Measurements from ENCODE around the gene ARID3A.
A peak's percentile ranks its signal among the peaks of the same experiment; 100 is the strongest.

ARID3A gene

DNA sequence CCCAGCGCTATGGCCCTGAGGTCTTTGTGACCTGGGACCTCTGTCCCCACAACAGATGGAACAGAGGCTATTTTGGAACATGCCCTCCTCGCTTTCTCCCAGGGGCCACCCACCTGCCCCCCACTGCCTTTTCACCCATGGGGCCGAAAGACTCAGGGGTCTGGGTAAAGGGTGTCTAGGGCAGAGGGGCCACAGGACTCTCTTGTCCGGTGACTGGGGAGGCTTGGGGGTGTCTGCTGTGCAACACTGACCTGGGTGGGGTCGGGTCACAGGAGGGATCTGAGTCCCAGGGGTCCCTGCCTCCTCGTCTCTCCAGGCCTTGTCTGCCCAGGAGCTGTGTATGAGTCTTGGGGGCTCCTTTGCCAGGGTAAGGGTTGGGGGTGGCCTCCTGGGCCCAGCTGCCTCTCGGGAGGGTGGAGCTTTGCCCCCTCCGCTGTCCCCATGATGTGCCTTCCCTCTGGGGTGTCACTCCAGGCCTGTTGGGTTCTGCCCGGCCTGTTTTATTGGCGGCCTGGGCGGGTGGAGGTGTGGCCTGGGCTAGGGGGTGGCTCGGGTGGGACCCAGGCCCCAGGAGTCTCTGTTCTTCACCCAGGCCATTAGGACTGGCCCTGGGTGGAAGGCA, 2.1 kb downstream of the ARID3A start:
- intact Hi-C loops (cut with DNase I): loop anchor here (10.0 kb wide), 1 partner anchor 263 kb away; the partner anchor contains the start of gene RNF126

DNA sequence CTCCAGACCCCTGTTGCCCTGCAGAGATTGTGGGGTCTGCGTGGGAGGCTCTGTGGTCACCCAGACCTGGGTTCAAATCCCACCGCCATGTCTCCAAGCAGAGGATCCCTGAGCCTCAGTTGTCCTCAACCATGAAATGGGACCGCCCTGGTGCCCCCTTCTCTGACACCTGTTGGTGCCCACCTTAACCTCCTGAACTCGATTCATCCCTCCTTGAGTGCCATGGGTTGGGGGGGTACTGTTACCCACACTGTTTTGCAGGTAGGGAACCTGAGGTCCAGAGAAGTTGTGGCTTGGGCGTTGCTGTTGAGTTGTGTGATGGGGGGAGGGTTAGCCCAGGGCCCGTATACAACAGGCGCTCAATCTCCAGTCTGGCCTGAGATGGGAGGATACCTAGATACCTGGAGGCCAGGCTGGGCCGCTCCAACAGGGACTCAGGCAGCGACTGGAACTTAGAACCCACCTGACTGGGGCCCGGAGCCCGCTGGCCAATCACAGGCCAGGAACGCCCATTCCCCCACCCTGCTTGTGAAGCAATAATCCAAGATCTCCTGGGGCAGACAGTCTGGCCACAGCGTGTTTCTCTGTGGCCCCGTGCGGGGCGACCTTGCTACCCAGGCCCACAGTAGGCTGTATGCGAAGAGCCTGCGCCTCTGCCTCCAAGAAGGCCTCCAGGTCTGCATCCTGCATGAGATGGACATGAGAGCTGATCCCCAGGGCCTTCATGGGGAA, 2.8 kb downstream of the ARID3A start:
- intact Hi-C loops (cut with DNase I): loop anchor here (10.0 kb wide), 1 partner anchor 264 kb away; the partner anchor contains the start of gene RNF126
- no peak for DNase-seq

More for the DNA sequence above, 2.1 kb downstream of the ARID3A start:
- no peak for DNase-seq

DNA sequence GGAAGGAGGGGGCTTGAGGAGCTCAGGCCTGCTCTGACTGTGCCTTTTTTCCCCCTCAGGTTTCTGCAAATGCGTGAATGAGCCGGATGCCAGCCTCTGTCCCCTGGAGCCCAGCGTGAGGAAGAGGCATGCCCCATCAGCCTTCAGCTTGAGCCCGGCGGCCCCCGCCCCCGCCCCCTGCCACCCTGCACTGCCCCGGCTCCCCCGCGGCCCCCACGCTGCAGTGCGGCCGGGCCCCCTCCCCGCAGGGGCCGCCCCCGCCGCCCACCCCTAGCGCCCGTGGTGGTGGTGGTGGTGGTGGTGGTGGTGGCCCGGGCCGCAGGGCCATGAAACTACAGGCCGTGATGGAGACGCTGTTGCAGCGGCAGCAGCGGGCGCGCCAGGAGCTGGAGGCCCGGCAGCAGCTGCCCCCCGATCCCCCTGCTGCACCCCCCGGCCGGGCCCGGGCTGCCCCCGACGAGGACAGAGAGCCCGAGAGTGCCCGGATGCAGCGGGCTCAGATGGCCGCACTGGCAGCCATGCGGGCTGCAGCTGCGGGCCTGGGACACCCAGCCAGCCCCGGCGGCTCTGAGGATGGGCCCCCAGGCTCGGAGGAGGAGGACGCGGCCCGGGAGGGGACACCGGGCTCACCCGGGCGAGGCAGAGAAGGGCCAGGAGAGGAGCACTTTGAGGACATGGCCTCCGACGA, 3.5 kb downstream of the ARID3A start:
- intact Hi-C loops (cut with DNase I): loop anchor here (10.0 kb wide), 1 partner anchor 265 kb away; the partner anchor contains the start of gene RNF126
- no peak for DNase-seq

DNA sequence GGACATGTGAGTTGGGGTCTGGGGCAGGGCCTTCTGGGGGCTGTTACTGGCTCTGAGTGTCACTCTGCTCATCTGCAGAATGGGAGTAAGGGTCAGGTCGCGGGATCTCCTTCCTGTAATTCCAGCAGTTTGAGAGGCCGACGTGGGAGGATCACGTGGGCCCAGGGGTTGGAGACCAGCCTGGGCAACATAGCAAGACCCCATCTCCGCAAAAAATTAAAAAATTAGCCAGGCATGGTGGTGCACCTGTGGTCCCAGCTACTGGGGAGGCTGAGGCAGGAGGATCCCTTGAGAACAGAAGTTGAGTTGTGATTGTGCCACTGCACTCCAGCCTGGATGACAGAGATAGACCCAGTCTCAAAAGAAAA, 4.0 kb downstream of the ARID3A start:
- DNase-seq: no peak
- intact Hi-C loops (cut with DNase I): loop anchor here (10.0 kb wide), 1 partner anchor 265 kb away; the partner anchor contains the start of gene RNF126

DNA sequence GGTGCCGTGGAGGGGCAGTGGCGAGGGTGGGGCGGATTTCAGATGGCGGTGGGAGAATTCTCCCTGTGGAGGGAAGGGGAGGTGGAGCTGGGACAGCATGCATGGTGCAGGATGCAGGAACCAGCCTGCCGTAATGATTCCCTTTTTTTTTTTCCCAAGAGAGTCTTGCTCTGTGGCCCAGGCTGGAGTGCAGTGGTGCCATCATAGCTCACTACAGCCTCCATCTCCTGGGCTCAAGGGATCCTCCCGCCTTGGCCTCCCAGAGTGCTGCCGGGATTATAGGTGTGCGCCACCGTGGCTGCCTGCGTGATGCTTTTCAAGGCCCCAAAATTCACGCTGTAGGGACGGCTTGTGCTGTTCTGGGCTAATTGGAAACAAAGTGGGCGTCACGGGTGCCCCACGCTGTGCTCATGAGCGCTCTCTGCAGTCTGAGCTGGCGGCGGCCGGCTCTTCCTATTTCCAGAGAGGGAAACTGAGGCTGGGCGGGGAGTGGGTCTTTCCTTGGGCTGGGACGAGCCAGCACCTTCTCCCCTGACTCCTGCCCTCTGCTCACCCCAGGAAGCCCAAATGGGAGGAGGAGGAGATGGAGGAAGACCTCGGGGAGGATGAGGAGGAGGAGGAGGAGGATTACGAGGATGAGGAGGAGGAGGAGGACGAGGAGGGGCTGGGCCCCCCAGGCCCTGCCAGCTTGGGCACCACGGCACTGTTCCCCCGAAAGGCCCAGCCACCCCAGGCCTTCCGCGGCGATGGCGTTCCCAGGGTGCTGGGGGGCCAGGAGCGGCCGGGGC, 6.2 kb downstream of the ARID3A start:
- no peak for DNase-seq
- intact Hi-C loops (cut with DNase I): no loop called here

DNA sequence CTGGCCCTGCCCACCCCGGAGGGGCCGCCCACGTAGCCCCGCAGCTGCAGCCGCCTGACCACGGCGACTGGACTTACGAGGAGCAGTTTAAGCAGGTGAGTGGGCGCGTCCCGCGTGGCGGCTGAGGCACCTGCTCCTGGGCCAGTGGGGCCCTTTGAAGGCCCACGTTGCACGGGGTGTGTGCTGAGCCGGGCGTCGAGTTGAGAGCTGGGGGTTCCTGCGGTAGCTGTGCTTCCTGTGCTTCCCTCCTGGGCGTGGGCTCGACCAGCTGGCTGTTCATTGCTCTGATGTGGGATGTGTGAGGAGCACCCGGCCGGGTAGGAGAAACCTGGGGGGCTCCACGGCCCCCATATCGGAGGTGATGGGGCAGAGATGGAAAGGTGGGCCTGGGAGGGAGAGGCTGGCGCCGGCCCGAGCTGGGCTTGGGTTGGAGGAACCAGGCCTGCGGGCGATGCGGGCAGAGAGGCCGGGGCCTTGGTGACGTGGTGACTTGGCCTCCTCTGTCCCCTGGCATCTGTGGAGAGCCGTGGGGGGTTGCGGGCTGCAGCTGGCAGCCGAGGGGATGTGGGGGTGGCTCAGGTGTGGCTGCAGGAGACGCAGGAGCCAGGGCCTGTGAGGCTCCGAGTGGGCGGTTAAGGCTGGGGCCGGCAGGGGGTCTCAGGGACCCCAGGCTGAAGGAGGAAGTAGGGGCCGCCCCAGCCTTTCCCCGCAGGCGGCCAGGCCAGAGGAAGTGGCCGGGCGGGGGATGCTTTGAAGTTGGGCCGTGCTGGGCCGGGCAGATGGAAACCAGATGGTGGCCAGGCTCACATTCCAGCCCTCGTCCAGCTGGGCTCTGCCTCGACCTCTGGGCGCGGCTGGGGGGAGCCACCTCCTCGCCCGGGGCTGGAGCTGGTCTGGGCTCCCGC, 7.1 kb downstream of the ARID3A start:
- intact Hi-C loops (cut with DNase I): no loop called here
- DNase-seq: peak in 1 of 10 donors; percentile 81

DNA sequence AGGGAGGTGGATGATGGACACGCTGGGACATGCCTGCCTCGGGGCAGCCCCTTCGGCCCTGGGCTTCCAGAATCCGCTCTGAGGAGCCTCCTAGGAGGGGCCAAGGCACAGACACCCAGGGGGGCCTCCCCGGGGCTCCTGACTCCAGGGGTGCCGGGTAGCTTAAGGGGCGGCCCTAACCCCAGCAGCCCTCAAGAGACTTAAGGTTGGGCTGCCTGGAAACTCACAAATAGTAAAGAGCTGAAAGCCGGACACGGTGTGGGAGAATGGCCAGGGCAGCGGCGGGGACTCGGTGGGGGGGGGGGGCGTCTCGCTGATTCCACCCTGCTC, 7.7 kb downstream of the ARID3A start:
- intact Hi-C loops (cut with DNase I): no loop called here
- no peak for DNase-seq

DNA sequence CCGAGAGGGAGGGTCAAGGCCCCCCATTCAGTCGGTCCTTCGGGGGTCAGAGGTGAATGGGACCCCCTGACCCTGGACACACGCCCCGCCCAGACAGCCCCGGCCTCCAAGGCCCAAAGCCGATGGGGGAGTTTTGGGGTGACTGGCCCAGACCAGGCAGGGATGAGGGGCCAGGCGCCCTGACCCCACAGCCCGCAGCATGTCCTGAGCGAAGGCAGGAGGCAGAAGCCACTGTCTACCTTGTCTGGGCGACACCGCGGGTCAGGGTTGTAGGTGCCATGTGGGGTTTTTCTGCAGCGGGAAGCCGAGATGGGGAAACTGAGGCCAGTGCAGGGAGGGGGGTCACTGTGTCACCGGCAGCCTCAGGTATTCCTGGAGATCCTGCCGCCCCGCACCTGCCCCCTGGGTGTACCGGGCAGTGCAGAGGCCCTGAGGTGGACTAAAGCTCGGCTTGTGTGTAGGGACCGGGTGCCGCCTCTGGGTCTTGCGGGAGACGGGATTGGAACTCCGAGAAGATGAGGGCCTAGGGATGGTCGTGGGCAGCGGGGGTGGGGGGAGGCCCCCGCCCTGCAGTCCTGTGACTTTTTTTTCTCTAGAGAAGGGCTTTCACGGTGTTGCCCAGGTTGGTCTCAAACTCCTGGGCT, 8.5 kb downstream of the ARID3A start:
- no peak for DNase-seq
- intact Hi-C loops (cut with DNase I): no loop called here

DNA sequence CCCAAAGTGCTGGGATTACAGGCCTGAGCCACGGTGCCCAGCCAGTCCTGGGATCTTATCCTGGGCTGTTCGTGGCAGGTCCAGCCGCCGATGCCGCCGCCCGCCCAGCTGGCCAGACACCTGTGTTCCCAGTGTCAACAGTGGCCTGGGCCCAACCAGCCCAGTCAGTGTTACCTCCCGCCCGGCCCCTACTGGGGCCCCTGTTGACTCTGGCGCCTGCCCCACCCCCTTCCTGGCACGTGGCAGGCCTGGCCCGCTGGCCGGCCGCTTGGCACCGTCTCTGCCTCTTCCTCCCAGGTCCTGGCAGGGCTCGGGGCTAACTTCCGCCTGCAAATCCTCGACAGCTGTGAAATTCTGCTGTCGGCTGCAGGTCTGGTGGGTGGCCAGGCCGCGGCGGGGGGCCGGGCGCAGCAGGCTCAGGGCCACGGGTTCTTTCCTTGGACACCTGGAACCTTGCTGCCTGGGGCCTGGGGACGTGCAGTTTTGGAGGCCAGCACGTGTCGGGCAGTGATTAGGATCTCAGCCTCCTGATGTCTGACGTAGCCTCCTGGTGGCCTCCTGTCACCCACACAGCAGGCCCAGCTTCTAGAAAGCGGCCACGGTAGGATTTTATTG, 9.1 kb downstream of the ARID3A start:
- intact Hi-C loops (cut with DNase I): no loop called here
- peak in 9 of 10 donors; percentile 36 to 95 (median 58) for DNase-seq

DNA sequence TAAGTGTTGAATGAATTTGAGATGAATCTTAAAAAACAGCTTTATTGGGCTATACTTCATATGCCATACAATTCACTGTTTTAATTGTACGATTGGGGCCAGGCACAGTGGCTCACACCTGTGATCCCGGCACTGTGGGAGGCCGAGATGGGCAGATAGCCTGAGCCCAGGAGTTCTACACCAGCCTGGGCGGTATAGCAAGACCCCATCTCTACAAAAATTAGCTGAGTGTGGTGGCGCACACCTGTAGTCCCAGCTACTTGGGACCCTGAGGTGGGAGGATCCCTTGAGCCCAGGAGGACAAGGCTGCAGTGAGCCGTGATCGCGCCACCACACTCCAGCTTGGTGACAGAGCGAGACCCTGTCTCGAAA, 10.3 kb downstream of the ARID3A start:
- intact Hi-C loops (cut with DNase I): no loop called here
- DNase-seq: no peak

DNA sequence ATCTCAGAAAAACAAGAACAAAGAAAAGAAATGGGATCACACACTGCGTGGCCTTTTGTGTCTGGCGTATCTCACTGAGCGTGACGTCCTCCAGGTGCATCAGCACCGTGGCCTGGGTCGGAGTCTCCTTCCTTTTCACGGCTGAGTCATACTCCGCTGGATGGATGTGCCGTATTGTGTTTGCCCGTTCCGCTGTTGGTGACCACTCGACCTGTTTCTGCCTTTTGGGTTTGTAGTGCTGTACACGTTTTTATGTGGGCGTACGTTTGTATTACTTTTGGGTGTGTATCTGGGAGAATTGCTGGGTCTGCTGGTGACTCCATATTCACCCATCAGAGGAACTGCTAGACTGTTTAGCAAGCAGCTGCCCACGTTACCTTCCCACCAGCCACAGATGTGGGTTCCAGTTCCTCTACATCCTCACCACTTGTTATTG, 11.4 kb downstream of the ARID3A start:
- DNase-seq: no peak
- intact Hi-C loops (cut with DNase I): no loop called here

DNA sequence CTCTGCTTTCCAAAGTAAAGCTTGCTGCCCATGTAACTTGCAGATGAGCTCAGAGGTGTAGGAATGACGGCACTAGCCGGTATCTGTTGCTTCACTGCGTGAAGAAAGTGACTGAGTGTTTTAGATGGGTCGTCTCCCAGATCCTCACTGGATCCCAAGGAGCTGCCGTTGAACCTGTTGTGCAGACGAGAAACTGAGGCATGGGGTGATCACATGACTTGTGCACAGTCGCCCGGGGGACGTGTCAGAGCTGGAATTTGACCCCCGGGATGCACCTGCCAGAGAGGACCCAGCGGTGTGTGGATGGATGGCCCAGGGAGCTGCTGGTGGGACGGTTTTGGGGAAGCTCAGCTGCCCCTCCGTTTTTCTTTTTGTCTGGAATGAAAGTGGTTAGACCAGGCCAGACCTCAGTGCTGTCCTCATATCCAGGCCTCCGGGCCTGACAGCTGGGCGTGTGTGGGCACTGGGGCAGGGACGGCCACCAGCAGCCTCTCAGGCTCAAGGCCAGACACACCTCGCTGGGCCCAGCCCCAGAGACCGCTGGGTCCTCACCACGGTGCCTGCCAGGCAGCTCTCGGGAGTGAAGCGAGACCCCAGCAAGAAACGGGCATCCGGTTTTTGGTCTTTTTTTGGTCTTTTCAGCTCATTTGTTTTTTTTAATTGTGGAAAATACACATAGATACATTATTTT, 12.5 kb downstream of the ARID3A start:
- intact Hi-C loops (cut with DNase I): no loop called here

DNA sequence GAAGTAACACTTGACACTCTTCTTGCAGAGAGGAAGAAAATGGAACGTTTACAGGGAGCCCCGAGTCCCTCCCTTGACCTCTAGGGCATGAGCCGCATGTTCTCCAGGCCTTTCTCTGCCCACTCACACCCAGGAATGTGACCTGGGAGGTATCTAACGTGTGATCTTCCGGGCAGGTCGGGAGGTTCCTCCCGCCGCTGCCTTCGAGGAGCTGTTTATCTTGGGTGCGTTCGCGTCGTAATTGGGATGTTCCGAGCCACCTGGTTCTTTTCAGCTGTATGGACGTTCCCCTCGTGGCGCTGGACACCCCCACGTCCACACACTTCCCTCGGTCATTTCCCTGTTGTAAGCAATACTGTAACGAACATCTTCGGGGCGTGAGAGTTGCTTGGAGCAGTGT, 13.6 kb downstream of the ARID3A start:
- intact Hi-C loops (cut with DNase I): no loop called here
- no peak for DNase-seq

More for the DNA sequence above, 12.5 kb downstream of the ARID3A start:
- no peak for DNase-seq

DNA sequence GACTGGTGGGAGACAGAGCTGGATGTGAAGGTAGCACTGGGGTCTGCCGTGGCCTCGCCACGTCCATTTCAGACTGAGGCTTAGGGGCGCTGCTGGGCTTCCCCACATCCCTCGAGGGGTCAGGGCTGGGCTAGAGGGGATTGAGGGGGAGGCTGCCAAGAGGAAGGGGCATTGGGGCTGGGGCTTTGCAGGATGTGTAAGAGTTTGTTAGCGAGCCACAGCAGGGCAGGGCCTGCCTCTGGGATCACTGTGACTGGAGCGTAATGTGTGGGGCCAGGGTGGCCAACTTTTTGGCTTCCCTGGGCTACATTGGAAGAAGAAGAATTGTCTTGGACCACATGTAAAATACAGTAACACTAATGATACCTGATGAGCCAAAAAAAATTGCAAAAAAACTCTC, 14.1 kb downstream of the ARID3A start:
- intact Hi-C loops (cut with DNase I): no loop called here
- DNase-seq: no peak

DNA sequence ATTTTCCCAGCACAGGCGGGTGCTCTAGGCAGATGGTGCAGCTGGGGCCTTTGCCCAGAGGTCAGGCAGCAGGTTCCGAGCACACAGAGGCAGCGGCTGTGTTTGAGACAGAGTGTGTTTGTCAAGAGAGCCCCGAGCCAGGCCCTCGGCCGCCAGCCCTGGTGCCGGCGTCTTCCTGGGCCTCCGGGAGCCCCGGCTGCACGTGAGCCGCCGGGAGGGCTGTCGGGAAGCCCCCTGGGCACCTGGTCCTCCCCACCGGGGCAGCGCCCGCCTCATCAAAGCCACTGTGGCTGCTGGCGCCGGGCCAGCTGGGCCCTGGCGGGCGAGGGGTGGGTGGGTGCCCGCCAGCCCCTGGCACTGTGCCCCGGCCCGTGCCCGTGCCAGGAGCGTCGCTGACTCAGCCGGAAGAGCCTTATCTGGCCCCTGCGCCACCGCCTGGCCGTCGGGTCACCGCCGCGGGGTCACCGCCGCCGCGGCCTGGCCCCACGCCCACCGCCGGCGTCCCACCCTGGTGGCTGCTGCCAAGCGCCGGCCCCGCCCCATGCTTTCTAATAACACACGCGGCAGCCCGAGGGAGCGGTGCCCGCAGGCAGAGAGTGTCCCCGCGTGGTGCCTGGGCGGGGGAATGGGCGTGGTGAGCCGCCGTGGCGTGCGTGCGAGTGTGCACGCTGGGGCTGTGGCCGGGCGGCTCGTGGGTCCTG, 14.9 kb downstream of the ARID3A start:
- intact Hi-C loops (cut with DNase I): no loop called here
- DNase-seq: peak in 9 of 10 donors; percentile 51 to 97 (median 68)

DNA sequence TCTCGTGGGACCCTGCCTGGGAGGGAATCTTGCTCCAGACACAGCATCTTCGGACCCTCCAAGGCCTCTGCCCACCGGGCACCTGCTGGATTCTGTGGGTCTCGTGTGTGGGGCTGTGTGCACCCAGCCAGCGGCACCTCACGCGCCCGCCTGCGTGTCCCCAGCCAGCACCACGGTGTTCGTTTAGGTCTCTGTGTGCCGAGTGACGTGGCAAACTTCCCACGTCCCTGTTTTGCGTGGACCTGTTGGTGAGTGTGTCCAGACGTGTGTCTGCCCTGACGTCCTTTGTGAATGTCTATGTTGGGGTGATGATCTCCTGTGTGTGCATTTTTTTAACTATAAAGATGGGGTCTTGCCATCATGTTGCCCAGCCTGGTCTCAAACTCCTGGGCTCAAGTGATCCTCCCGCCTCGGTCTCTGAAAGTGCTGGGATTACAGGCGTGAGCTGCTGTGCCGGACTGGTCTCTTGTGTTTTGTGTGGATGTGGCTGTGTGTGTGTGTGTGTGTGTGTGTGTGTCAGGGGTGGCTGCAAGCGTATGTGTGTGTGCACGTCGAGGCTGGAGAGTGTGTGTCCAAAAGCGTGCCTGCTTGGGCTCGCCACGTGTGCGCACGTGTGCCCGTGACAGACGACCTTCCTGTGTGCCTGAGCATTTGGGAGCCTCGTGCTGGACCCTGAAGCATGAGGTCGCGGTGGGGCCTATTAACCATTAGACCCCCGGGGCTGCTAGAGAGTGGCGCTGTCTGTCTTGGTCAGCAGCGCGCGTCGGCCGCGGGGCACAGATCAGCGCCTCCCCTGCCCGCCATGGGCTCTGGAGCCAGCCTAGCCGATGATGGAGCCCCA, 15.7 kb downstream of the ARID3A start:
- intact Hi-C loops (cut with DNase I): no loop called here
- DNase-seq: no peak

Measured in posterior cingulate gyrus (tissue), 11 donors.